GM12873 (cell line): ENCODE measurements around the gene KRTAP10-6.

Source experiments
- CTCF ChIP-seq: IDR thresholded peaks from 2 replicates; pipeline ENCODE4 v1.5.1; 2012; ENCODE audit warnings: low read depth, mild to moderate bottlenecking, moderate library complexity, low read length, control low read depth; ENCODE audit not compliant: insufficient read depth; ENCODE audit errors: missing control alignments

The KRTAP10-6 gene

GRCh38 chr21:44598061-44598460 is 5.8 kb upstream of the KRTAP10-6 start:
- TF ChIP-seq CTCF, result no peak

- no peak for TF ChIP-seq CTCF
Observed at GRCh38 chr21:44596068-44596725, 3.9 kb upstream of the KRTAP10-6 start.

- no peak for TF ChIP-seq CTCF
Observed at GRCh38 chr21:44595524-44595923, 3.2 kb upstream of the KRTAP10-6 start.

- no peak for TF ChIP-seq CTCF
Observed at GRCh38 chr21:44594406-44594916, 2.2 kb upstream of the KRTAP10-6 start.

GRCh38 chr21:44593598-44594405 is 1.5 kb upstream of the KRTAP10-6 start:
- no peak for TF ChIP-seq CTCF

- TF ChIP-seq CTCF, result no peak
Observed at GRCh38 chr21:44590311-44590721, 2.0 kb downstream of the KRTAP10-6 start.

GRCh38 chr21:44589586-44590305 is 2.6 kb downstream of the KRTAP10-6 start:
- no peak for TF ChIP-seq CTCF
